GM12878 (cell line): ENCODE data around the gene ABCB8. TPM values are rescaled to one million over a fixed set of nuclear protein-coding genes. Genes with fewer than 3 reads are reported as not detected.

Experiments used
- ATAC-seq: fragments of 200-7000 bp; cut with Tn5 transposase; 3 replicates; pipeline ENCODE4 v1.9.1; 2020; ENCODE audit warnings: mild to moderate bottlenecking, moderate library complexity
- BruUV-seq: library from RNA; stranded (reverse); fragments of 400-500 nt; replicated peaks from 2 replicates; lab custom pipeline; 2021; lab: Mats Ljungman, UMichigan
- CTCF ChIA-PET: fragments of 300-600 bp; sonication (Branson Sonifier 250); formaldehyde crosslinking; extraction: SDS; loops from one replicate; lab custom pipeline; 2021; ENCODE audit warnings: inconsistent platforms; lab: Yijun Ruan, JAX
- POLR2A ChIA-PET: fragments of 350-600 bp; formaldehyde crosslinking; extraction: SDS; loops from one replicate; lab custom pipeline; 2021; ENCODE audit warnings: inconsistent platforms; lab: Charles Lee
- RAD21 ChIA-PET: fragments of 300-600 bp; sonication (Branson Sonifier 250); formaldehyde crosslinking; loops from one replicate; lab custom pipeline; 2023; ENCODE audit warnings: antibody characterized with exemption; ENCODE audit not compliant: unreplicated experiment; lab: Charles Lee
- SMC1A ChIA-PET: fragments of 300-600 bp; sonication (Branson Sonifier 250); formaldehyde crosslinking; loops from one replicate; lab custom pipeline; 2023; ENCODE audit not compliant: unreplicated experiment, uncharacterized antibody; lab: Charles Lee
- DNase-seq: peaks from one replicate; pipeline ENCODE4 v3.0.0-alpha.2; 2011; ENCODE audit warnings: low read depth, low spot score
- FAIRE-seq: peaks from 3 replicates; lab custom pipeline; 2011; peaks lifted over from hg19 to GRCh38; lab: Jason Lieb, UNC
- H2AFZ ChIP-seq: 2 replicates; pipeline ENCODE4 v1.6.0; 2011; ENCODE audit warnings: low read depth, low read length, control low read depth; ENCODE audit not compliant: control insufficient read depth
- H3K27ac ChIP-seq: 2 replicates; pipeline ENCODE4 v1.5.1; 2011; ENCODE audit warnings: control low read depth; ENCODE audit not compliant: control insufficient read depth, insufficient read depth
- H3K27me3 ChIP-seq, 2 experiments: replicated peaks in 1 of 2; 2 replicates each; pipeline versions ENCODE4 v1.6.0 to v1.6.1; 2011; ENCODE audit warnings: low read length in 1 of 2; ENCODE audit not compliant: control insufficient read depth in 2 of 2, insufficient read depth in 2 of 2
- H3K36me3 ChIP-seq, 2 experiments: 2 replicates each; pipeline ENCODE4 v1.5.1; 2011; ENCODE audit warnings: low read length in 1 of 2; ENCODE audit not compliant: control insufficient read depth in 2 of 2, insufficient read depth in 2 of 2
- H3K4me1 ChIP-seq: 2 replicates; pipeline ENCODE4 v1.6.1; 2011; ENCODE audit warnings: mild to moderate bottlenecking, low read length, moderate library complexity, mixed read lengths; ENCODE audit not compliant: control insufficient read depth, insufficient read depth
- H3K4me2 ChIP-seq: 2 replicates; pipeline ENCODE4 v1.6.0; 2011; ENCODE audit warnings: control low read depth; ENCODE audit not compliant: control insufficient read depth, insufficient read depth
- H3K4me3 ChIP-seq: fragments of 200-600 bp; sonication (generic); 2 replicates; pipeline ENCODE4 v1.5.1; 2016
- H3K79me2 ChIP-seq: 2 replicates; pipeline ENCODE4 v1.6.0; 2011; ENCODE audit warnings: low read length; ENCODE audit not compliant: control insufficient read depth, insufficient read depth
- H3K9ac ChIP-seq: 2 replicates; pipeline ENCODE4 v1.8.0; 2011; ENCODE audit warnings: low read length, control low read depth, mixed read lengths; ENCODE audit not compliant: control insufficient read depth, insufficient read depth
- H3K9me3 ChIP-seq: replicated peaks from 3 replicates; pipeline ENCODE4 v1.5.1; 2011; ENCODE audit warnings: mild to moderate bottlenecking, low read length; ENCODE audit not compliant: control insufficient read depth, insufficient read depth
- H4K20me1 ChIP-seq: 2 replicates; pipeline ENCODE4 v1.6.0; 2011; ENCODE audit not compliant: control insufficient read depth, insufficient read depth
- ASH2L ChIP-seq: fragments of 300-600, 200-600 bp; sonication (generic); IDR thresholded peaks from 2 replicates; pipeline ENCODE4 v1.6.1; 2017; ENCODE audit warnings: low read depth, mild to moderate bottlenecking, borderline replicate concordance
- ATF7 ChIP-seq: fragments of 450-650 bp; IDR thresholded peaks from 2 replicates; pipeline ENCODE4 v1.6.1; 2016; ENCODE audit warnings: low read depth, mild to moderate bottlenecking
- BACH1 ChIP-seq: fragments of 450-650 bp; IDR thresholded peaks from 2 replicates; pipeline ENCODE4 v1.6.1; 2017; ENCODE audit warnings: mild to moderate bottlenecking, borderline replicate concordance
- CBX5 ChIP-seq: sonication (generic); IDR thresholded peaks from 2 replicates; pipeline ENCODE4 v1.6.1; 2016; ENCODE audit warnings: low read depth, moderate library complexity, mild to moderate bottlenecking, inconsistent platforms
- DPF2 ChIP-seq: fragments of 450-650 bp; IDR thresholded peaks from 2 replicates; pipeline ENCODE4 v1.6.1; 2017; ENCODE audit warnings: mild to moderate bottlenecking
- HCFC1 ChIP-seq: fragments of 150-350 bp; IDR thresholded peaks from 2 replicates; pipeline ENCODE4 v1.6.1; 2014; ENCODE audit warnings: low read length
- KDM1A ChIP-seq: fragments of 200-600 bp; sonication (generic); IDR thresholded peaks from 2 replicates; pipeline ENCODE4 v1.6.1; 2016; ENCODE audit warnings: borderline replicate concordance
- NBN ChIP-seq: fragments of 450-650 bp; IDR thresholded peaks from 2 replicates; pipeline ENCODE4 v1.6.1; 2016
- NFYA ChIP-seq: IDR thresholded peaks from 2 replicates; pipeline ENCODE4 v1.6.1; 2011; ENCODE audit warnings: low read depth, mild to moderate bottlenecking, low read length, improper control_type of control experiment, borderline replicate concordance
- PML ChIP-seq: IDR thresholded peaks from 2 replicates; pipeline ENCODE4 v1.6.1; 2012; ENCODE audit warnings: low read length, inconsistent platforms
- POLR2AphosphoS2 ChIP-seq: IDR thresholded peaks from 2 replicates; pipeline ENCODE4 v1.6.1; 2011; ENCODE audit warnings: low read depth, mild to moderate bottlenecking, low read length, improper control_type of control experiment, moderate library complexity
- RBBP5 ChIP-seq: fragments of 200-600 bp; sonication (generic); conservative IDR thresholded peaks from 2 replicates; pipeline ENCODE4 v1.6.1; 2016
- SMAD1 ChIP-seq: fragments of 450-650 bp; IDR thresholded peaks from 2 replicates; pipeline ENCODE4 v1.6.1; 2018; ENCODE audit warnings: mild to moderate bottlenecking, low read depth; ENCODE audit not compliant: partially characterized antibody
- SREBF1 ChIP-seq: IDR thresholded peaks from 2 replicates; pipeline ENCODE4 v1.6.1; 2012; ENCODE audit warnings: mild to moderate bottlenecking, low read length
- TAF1 ChIP-seq: IDR thresholded peaks from 2 replicates; pipeline ENCODE4 v1.6.1; 2011; ENCODE audit warnings: mild to moderate bottlenecking, low read depth, low read length, borderline replicate concordance
- USF1 ChIP-seq: IDR thresholded peaks from 2 replicates; pipeline ENCODE4 v1.6.1; 2011; ENCODE audit warnings: borderline replicate concordance, low read depth, mild to moderate bottlenecking, moderate library complexity, mixed read lengths, low read length; ENCODE audit not compliant: insufficient read depth; ENCODE audit errors: extremely low read length
- ZNF24 ChIP-seq: fragments of 450-650 bp; IDR thresholded peaks from 2 replicates; pipeline ENCODE4 v1.6.1; 2017; ENCODE audit warnings: antibody characterized with exemption, mild to moderate bottlenecking
- WGBS: methylation state at CpG from one replicate; pipeline ENCODE4 v1.1.6; 2016; ENCODE audit warnings: low lambda C conversion rate; ENCODE audit not compliant: insufficient replicate concordance, insufficient coverage; ENCODE audit errors: missing lambda C conversion rate; 5-methylcytosine and 5-hydroxymethylcytosine counted together
- in situ Hi-C: fragments of 300-500 bp; cut with MboI; formaldehyde crosslinking; loops from 9 replicates; pipeline ENCODE4 v1.14.3; 2018; ENCODE audit warnings: mixed read lengths
- intact Hi-C: fragments of 100-400 bp; cut with micrococcal nuclease; formaldehyde crosslinking; loops from one replicate; pipeline ENCODE4 v1.14.2; 2022; ENCODE audit not compliant: unreplicated experiment
- polyA plus RNA-seq, 11 experiments: library from polyadenylated mRNA; depleted of rRNA in 4 of 11; unstranded in 6 of 11; stranded (reverse) in 5 of 11; fragments of >200 nt; fragmentation: Nextera tagmentation in 4 of 11; fragmentation: Illumina TruSeq in 1 of 11; extraction: Ambion mirVana in 4 of 11; extraction: Trizol in 1 of 11; gene quantifications; 1 replicate in 1 of 11; 2 replicates in 10 of 11; pipeline versions ENCODE4 v1.2.1 to v1.2.3, GENCODE V29; 2011 to 2016; ENCODE audit warnings: inconsistent platforms in 2 of 11, missing spikeins in 2 of 11, low read depth in 1 of 11
- total RNA-seq, 4 experiments: library from RNA; depleted of rRNA in 3 of 4; stranded (reverse); fragments of >200 nt in 3 of 4; fragmentation: Illumina TruSeq in 1 of 4; extraction: Trizol in 1 of 4; gene quantifications; 2 replicates each; pipeline versions ENCODE4 v1.2.1 to v1.2.3, GENCODE V29; 2013 to 2021
- TF ChIP-seq, protein P1 (sequence below): fragments of 450-650 bp; IDR thresholded peaks from 2 replicates; pipeline ENCODE4 v1.6.1; 2018; ENCODE audit warnings: mild to moderate bottlenecking, low read depth, moderate library complexity; ENCODE audit not compliant: partially characterized antibody
- TF ChIP-seq, protein P2 (sequence below): IDR thresholded peaks from 2 replicates; pipeline ENCODE4 v1.6.1; 2011; ENCODE audit warnings: borderline replicate concordance, low read depth, mild to moderate bottlenecking, moderate library complexity, low read length; ENCODE audit not compliant: insufficient read depth, poor library complexity, severe bottlenecking

ABCB8 gene
- total and polyA plus RNA-seq, 10 of the 15 experiments (the other 5 are each of a cell fraction or from before 2014, with no cell fraction given), result 0.77 to 34.8 (median 18.9) TPM

DNA sequence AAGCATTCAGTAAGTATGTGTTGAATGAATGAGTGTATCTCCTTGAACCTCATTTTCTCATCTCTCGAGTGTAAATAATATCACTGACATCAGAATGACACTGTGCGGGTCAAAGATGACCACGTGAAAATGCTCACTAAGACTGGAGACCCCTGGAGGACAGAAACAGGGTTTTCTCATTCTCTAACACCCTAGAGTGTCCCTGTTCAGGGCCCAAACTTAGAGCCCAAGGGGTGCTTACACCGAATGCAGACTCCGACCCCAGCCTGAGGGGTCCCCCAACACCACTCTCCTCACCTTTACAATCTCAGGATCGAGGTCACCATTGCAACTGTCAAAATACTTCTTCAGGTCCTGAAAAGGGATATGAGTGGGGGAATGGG is 28.0 kb downstream of the ABCB8 start:
- intact Hi-C loops (no loop called here), in situ Hi-C loops (no loop called here)
- Histone ChIP-seq H3K9ac (no peak overlapping the region), H3K27me3 (no peaks in the 10 kb centered on the region), H3K27ac (no peak overlapping the region), H3K79me2 (peaks cover 16% of the 10 kb centered on the region), H3K36me3 (no peaks in the 10 kb centered on the region), H3K4me3 (no peak overlapping the region), H3K4me2 (peak overlapping the region; percentile 95; the same call in 1 of the 2 replicates), H3K9me3 (no peaks in the 10 kb centered on the region), H4K20me1 (no peaks in the 10 kb centered on the region), H3K4me1 (peaks cover 24% of the 10 kb centered on the region), H2AFZ (no peak overlapping the region)
- RAD21 ChIA-PET, result no interaction called here
- ATAC-seq (no peak), DNase-seq (no peak), FAIRE-seq (no peak)
- 94% methylated on average over 6 of the region's 6 CpGs for WGBS
- BruUV-seq, result no TSS peak
- SMC1A ChIA-PET, result no interaction called here
- CTCF ChIA-PET, result no interaction called here
- POLR2A ChIA-PET, result no interaction called here
- TF ChIP-seq, protein P1, sequence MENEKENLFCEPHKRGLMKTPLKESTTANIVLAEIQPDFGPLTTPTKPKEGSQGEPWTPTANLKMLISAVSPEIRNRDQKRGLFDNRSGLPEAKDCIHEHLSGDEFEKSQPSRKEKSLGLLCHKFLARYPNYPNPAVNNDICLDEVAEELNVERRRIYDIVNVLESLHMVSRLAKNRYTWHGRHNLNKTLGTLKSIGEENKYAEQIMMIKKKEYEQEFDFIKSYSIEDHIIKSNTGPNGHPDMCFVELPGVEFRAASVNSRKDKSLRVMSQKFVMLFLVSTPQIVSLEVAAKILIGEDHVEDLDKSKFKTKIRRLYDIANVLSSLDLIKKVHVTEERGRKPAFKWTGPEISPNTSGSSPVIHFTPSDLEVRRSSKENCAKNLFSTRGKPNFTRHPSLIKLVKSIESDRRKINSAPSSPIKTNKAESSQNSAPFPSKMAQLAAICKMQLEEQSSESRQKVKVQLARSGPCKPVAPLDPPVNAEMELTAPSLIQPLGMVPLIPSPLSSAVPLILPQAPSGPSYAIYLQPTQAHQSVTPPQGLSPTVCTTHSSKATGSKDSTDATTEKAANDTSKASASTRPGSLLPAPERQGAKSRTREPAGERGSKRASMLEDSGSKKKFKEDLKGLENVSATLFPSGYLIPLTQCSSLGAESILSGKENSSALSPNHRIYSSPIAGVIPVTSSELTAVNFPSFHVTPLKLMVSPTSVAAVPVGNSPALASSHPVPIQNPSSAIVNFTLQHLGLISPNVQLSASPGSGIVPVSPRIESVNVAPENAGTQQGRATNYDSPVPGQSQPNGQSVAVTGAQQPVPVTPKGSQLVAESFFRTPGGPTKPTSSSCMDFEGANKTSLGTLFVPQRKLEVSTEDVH, result no peak
- TF ChIP-seq RBBP5 (no peak), SMAD1 (no peak), SREBF1 (no peak), USF1 (no peak), DPF2 (no peak), CBX5 (no peak), NFYA (no peak), ASH2L (no peak), TAF1 (no peak), KDM1A (no peak), PML (no peak), ZNF24 (no peak), NBN (no peak), HCFC1 (no peak), BACH1 (no peak), ATF7 (no peak), POLR2AphosphoS2 (no peak)
- TF ChIP-seq, protein P2, sequence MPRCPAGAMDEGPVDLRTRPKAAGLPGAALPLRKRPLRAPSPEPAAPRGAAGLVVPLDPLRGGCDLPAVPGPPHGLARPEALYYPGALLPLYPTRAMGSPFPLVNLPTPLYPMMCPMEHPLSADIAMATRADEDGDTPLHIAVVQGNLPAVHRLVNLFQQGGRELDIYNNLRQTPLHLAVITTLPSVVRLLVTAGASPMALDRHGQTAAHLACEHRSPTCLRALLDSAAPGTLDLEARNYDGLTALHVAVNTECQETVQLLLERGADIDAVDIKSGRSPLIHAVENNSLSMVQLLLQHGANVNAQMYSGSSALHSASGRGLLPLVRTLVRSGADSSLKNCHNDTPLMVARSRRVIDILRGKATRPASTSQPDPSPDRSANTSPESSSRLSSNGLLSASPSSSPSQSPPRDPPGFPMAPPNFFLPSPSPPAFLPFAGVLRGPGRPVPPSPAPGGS, result no peak
